Measurements from ENCODE around the gene XCL2.

Gene XCL2

GRCh38 chr1:168520832-168521231 lies 23.0 kb downstream of the XCL2 start:
- ATAC-seq, result no peak

GRCh38 chr1:168520052-168520751 lies 23.6 kb downstream of the XCL2 start:
- ATAC-seq, result no peak

More at GRCh38 chr1:168520832-168521231, 23.0 kb downstream of the XCL2 start:
- TF ChIP-seq BACH2 (CRISPR knock-in tag; IDR thresholded peaks at IDR 0.05; ENCODE audit: borderline replicate concordance) (no peak), SNAI2 (CRISPR knock-in tag; IDR thresholded peaks at IDR 0.05) (no peak), GLIS3 (CRISPR knock-in tag; IDR thresholded peaks at IDR 0.05) (no peak), ZC3H10 (CRISPR knock-in tag; IDR thresholded peaks at IDR 0.05) (no peak), ISL1 (CRISPR knock-in tag; IDR thresholded peaks at IDR 0.05) (no peak), OSR1 (CRISPR knock-in tag; IDR thresholded peaks at IDR 0.05) (no peak), ESRRG (CRISPR knock-in tag; IDR thresholded peaks at IDR 0.05) (no peak), CSDC2 (CRISPR knock-in tag; IDR thresholded peaks at IDR 0.05) (no peak), ARNTL (CRISPR knock-in tag; IDR thresholded peaks at IDR 0.05; ENCODE audit: borderline replicate concordance, low read depth) (no peak), ZNF70 (CRISPR knock-in tag; IDR thresholded peaks at IDR 0.05) (no peak), TCF4 (CRISPR knock-in tag; IDR thresholded peaks at IDR 0.05; ENCODE audit: borderline replicate concordance) (no peak), ZFP3 (CRISPR knock-in tag; IDR thresholded peaks at IDR 0.05) (no peak), RARB (CRISPR knock-in tag; IDR thresholded peaks at IDR 0.05) (no peak)
- TF ChIP-seq, protein P1, sequence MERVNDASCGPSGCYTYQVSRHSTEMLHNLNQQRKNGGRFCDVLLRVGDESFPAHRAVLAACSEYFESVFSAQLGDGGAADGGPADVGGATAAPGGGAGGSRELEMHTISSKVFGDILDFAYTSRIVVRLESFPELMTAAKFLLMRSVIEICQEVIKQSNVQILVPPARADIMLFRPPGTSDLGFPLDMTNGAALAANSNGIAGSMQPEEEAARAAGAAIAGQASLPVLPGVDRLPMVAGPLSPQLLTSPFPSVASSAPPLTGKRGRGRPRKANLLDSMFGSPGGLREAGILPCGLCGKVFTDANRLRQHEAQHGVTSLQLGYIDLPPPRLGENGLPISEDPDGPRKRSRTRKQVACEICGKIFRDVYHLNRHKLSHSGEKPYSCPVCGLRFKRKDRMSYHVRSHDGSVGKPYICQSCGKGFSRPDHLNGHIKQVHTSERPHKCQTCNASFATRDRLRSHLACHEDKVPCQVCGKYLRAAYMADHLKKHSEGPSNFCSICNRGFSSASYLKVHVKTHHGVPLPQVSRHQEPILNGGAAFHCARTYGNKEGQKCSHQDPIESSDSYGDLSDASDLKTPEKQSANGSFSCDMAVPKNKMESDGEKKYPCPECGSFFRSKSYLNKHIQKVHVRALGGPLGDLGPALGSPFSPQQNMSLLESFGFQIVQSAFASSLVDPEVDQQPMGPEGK (CRISPR knock-in tag; IDR thresholded peaks at IDR 0.05; ENCODE audit: borderline replicate concordance), result no peak
- TF ChIP-seq, protein P2, sequence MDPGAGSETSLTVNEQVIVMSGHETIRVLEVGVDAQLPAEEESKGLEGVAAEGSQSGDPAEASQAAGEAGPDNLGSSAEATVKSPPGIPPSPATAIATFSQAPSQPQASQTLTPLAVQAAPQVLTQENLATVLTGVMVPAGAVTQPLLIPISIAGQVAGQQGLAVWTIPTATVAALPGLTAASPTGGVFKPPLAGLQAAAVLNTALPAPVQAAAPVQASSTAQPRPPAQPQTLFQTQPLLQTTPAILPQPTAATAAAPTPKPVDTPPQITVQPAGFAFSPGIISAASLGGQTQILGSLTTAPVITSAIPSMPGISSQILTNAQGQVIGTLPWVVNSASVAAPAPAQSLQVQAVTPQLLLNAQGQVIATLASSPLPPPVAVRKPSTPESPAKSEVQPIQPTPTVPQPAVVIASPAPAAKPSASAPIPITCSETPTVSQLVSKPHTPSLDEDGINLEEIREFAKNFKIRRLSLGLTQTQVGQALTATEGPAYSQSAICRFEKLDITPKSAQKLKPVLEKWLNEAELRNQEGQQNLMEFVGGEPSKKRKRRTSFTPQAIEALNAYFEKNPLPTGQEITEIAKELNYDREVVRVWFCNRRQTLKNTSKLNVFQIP (CRISPR knock-in tag; IDR thresholded peaks at IDR 0.05; ENCODE audit: borderline replicate concordance, low read depth), result no peak
- TF ChIP-seq, protein P3, sequence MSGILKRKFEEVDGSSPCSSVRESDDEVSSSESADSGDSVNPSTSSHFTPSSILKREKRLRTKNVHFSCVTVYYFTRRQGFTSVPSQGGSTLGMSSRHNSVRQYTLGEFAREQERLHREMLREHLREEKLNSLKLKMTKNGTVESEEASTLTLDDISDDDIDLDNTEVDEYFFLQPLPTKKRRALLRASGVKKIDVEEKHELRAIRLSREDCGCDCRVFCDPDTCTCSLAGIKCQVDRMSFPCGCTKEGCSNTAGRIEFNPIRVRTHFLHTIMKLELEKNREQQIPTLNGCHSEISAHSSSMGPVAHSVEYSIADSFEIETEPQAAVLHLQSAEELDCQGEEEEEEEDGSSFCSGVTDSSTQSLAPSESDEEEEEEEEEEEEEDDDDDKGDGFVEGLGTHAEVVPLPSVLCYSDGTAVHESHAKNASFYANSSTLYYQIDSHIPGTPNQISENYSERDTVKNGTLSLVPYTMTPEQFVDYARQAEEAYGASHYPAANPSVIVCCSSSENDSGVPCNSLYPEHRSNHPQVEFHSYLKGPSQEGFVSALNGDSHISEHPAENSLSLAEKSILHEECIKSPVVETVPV (CRISPR knock-in tag; IDR thresholded peaks at IDR 0.05), result no peak

More at GRCh38 chr1:168520052-168520751, 23.6 kb downstream of the XCL2 start:
- TF ChIP-seq ARNTL (CRISPR knock-in tag; IDR thresholded peaks at IDR 0.05; ENCODE audit: borderline replicate concordance, low read depth) (no peak), ESRRG (CRISPR knock-in tag; IDR thresholded peaks at IDR 0.05) (no peak), ZNF565 (CRISPR knock-in tag; conservative IDR thresholded peaks at IDR 0.05; ENCODE audit: low read depth) (no peak), CREB5 (CRISPR knock-in tag; IDR thresholded peaks at IDR 0.05; ENCODE audit: low read depth) (no peak), ZFP3 (CRISPR knock-in tag; IDR thresholded peaks at IDR 0.05) (no peak), SNAI2 (CRISPR knock-in tag; IDR thresholded peaks at IDR 0.05) (no peak), PPARA (CRISPR knock-in tag; IDR thresholded peaks at IDR 0.05; ENCODE audit: borderline replicate concordance) (no peak), ZFP30 (CRISPR knock-in tag; IDR thresholded peaks at IDR 0.05) (no peak), RARB (CRISPR knock-in tag; IDR thresholded peaks at IDR 0.05) (no peak), TCF4 (CRISPR knock-in tag; IDR thresholded peaks at IDR 0.05; ENCODE audit: borderline replicate concordance) (no peak), ZC3H10 (CRISPR knock-in tag; IDR thresholded peaks at IDR 0.05) (no peak), OSR1 (CRISPR knock-in tag; IDR thresholded peaks at IDR 0.05) (no peak), CSDC2 (CRISPR knock-in tag; IDR thresholded peaks at IDR 0.05) (no peak), ZNF8 (CRISPR knock-in tag; IDR thresholded peaks at IDR 0.05) (no peak)
- TF ChIP-seq, protein P1 (CRISPR knock-in tag; IDR thresholded peaks at IDR 0.05; ENCODE audit: borderline replicate concordance), result no peak
- TF ChIP-seq, protein P4, sequence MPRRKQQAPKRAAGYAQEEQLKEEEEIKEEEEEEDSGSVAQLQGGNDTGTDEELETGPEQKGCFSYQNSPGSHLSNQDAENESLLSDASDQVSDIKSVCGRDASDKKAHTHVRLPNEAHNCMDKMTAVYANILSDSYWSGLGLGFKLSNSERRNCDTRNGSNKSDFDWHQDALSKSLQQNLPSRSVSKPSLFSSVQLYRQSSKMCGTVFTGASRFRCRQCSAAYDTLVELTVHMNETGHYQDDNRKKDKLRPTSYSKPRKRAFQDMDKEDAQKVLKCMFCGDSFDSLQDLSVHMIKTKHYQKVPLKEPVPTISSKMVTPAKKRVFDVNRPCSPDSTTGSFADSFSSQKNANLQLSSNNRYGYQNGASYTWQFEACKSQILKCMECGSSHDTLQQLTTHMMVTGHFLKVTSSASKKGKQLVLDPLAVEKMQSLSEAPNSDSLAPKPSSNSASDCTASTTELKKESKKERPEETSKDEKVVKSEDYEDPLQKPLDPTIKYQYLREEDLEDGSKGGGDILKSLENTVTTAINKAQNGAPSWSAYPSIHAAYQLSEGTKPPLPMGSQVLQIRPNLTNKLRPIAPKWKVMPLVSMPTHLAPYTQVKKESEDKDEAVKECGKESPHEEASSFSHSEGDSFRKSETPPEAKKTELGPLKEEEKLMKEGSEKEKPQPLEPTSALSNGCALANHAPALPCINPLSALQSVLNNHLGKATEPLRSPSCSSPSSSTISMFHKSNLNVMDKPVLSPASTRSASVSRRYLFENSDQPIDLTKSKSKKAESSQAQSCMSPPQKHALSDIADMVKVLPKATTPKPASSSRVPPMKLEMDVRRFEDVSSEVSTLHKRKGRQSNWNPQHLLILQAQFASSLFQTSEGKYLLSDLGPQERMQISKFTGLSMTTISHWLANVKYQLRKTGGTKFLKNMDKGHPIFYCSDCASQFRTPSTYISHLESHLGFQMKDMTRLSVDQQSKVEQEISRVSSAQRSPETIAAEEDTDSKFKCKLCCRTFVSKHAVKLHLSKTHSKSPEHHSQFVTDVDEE (CRISPR knock-in tag; IDR thresholded peaks at IDR 0.05), result no peak
- TF ChIP-seq, protein P2 (CRISPR knock-in tag; IDR thresholded peaks at IDR 0.05; ENCODE audit: borderline replicate concordance, low read depth), result no peak

Measured in SK-N-SH treated with all-trans-retinoic acid at 6 μM for 48 hours (cell line).